Testis (tissue), 3 donors: ENCODE data around the gene CD164L2. TPM values are rescaled to one million over a fixed set of nuclear protein-coding genes. Genes with fewer than 3 reads are reported as not detected.
A peak's percentile ranks its signal among the peaks of the same experiment; 100 is the strongest.

Experiments used
- DNase-seq: peaks from one replicate; pipeline ENCODE4 v3.0.0-alpha.2; 2019
- H3K27ac ChIP-seq, 2 donors: fragments of 200-600 bp; sonication (generic); one replicate each; pipeline ENCODE4 v1.5.1; 2019
- H3K27me3 ChIP-seq: fragments of 200-600 bp; sonication (generic); one replicate; pipeline ENCODE4 v1.5.1; 2019
- H3K36me3 ChIP-seq: fragments of 200-600 bp; sonication (generic); one replicate; pipeline ENCODE4 v1.5.1; 2017; ENCODE audit warnings: low read depth; ENCODE audit errors: missing control alignments
- H3K4me1 ChIP-seq: fragments of 200-600 bp; sonication (generic); one replicate; pipeline ENCODE4 v1.5.1; 2019
- H3K4me3 ChIP-seq, 2 donors: fragments of 200-600 bp; sonication (generic); one replicate each; pipeline ENCODE4 v1.5.1; 2017 to 2019
- H3K9me3 ChIP-seq: fragments of 200-600 bp; sonication (generic); one replicate; pipeline ENCODE4 v1.5.1; 2017
- POLR2A ChIP-seq: fragments of 450-650 bp; IDR thresholded peaks from one replicate; pipeline ENCODE4 v1.6.1; 2017; ENCODE audit warnings: antibody characterized with exemption, mild to moderate bottlenecking, moderate library complexity
- whole genome bisulfite sequencing, 2 donors: methylation state at CpG; one replicate each; pipeline ENCODE4 v1.1.5; 2018; 5-methylcytosine and 5-hydroxymethylcytosine counted together
- intact Hi-C: fragments of 100-400 bp; cut with DNase I; formaldehyde crosslinking; loops from one replicate; pipeline ENCODE4 v1.15.1; 2023; ENCODE audit warnings: low total_unique reads
- polyA plus RNA-seq: library from polyadenylated mRNA; stranded (reverse); fragments of 350-450 nt; fragmentation: Illumina TruSeq; extraction: RNeasy Lipid Tissue Mini Kit (QIAGEN cat#74804); gene quantifications from one replicate; pipeline ENCODE4 v1.2.3, GENCODE V29; 2014; ENCODE audit warnings: low read depth, low replicate concordance; ENCODE audit not compliant: insufficient read depth
- total RNA-seq, 2 donors: library from RNA; depleted of rRNA; stranded (reverse); fragments of >200 nt; gene quantifications; one replicate each; pipeline ENCODE4 v1.2.3, GENCODE V29; 2016
- TF ChIP-seq, protein P1 (sequence below), 3 experiments: fragments of 450-650 bp in 2 of 3; fragments of 200-600 bp in 1 of 3; sonication (generic) in 1 of 3; IDR thresholded peaks; one replicate each; pipeline ENCODE4 v1.5.1; 2016 to 2019; ENCODE audit warnings: antibody characterized with exemption in 3 of 3, mild to moderate bottlenecking in 2 of 3, moderate library complexity in 1 of 3

Gene CD164L2
- total and polyA plus RNA-seq, 3 donors from 2014 or later, result 0.24 to 1.5 (median 0.76) TPM

DNA sequence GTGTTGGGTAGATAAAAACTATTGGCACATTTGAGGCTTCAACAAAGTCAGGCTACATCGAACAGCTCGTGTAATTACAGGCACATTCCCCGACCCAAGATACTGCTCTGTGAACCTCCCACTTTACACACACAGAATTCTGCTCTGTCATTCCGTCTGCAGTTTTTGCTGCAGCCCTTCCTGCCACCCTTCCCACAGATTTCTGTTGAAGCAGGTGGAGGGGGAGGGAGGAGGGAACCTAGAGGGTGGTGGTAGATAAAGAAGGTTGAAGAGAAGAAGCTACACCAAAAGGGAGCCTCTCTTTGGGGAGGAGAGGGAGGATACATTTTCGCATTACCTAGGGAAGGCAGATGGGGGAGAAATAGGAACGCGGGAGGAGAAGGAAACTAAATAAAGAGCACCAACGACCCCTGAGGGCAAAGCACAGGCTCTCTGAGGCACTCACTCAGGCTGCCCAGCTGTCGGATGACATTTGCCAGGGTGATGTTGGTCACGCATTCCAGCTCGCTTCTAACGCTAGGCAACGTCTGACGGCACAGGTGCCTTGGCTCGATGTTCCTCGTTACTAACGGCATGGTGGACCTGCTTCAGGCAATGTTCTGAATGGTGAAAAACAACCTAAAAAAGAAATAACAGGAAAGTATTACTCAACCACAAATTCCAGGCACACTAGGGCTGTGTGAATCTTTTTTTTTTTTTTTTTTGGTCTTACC lies 45.3 kb upstream of the CD164L2 start:
- Histone ChIP-seq H3K27me3 (no peaks in the 10 kb centered on the region), H3K27ac (peak overlapping the region; percentile 77 to 80), H3K4me1 (peaks cover 58% of the 10 kb centered on the region), H3K9me3 (no peaks in the 10 kb centered on the region), H3K36me3 (no peaks in the 10 kb centered on the region), H3K4me3 (no peak overlapping the region)
- no peak for DNase-seq
- intact Hi-C loops, result no loop called here
- 36 to 43% methylated on average over 17 of the region's 17 CpGs for WGBS, 2 donors
- no peak for TF ChIP-seq POLR2A
- TF ChIP-seq, protein P1, sequence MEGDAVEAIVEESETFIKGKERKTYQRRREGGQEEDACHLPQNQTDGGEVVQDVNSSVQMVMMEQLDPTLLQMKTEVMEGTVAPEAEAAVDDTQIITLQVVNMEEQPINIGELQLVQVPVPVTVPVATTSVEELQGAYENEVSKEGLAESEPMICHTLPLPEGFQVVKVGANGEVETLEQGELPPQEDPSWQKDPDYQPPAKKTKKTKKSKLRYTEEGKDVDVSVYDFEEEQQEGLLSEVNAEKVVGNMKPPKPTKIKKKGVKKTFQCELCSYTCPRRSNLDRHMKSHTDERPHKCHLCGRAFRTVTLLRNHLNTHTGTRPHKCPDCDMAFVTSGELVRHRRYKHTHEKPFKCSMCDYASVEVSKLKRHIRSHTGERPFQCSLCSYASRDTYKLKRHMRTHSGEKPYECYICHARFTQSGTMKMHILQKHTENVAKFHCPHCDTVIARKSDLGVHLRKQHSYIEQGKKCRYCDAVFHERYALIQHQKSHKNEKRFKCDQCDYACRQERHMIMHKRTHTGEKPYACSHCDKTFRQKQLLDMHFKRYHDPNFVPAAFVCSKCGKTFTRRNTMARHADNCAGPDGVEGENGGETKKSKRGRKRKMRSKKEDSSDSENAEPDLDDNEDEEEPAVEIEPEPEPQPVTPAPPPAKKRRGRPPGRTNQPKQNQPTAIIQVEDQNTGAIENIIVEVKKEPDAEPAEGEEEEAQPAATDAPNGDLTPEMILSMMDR (IDR thresholded peaks at IDR 0.05), result no peak

DNA sequence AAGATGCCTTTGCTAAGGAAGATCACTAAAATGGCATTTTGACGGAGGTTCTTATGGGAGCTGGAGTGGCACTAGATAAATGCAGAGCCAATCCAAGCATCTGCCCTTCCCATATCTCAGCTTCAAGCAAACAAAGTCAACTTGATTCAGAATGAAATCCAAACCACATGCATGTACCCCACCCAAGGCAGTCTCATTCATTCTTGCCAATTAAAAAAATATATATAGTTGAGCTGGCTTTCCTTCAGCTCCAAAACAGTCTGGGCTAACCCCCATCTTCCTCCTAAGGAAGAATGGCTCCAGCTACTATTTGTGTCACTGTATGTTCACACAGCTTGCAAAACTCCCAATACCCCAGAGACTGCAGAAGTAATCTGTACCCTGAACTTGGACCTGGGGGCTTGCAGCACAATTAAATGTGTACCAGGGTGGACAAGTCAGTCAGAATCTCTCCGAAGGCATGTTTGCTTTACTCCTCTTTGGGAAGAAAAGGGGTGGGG lies 44.7 kb upstream of the CD164L2 start:
- Histone ChIP-seq H3K36me3 (no peaks in the 10 kb centered on the region), H3K27ac (peak overlapping the region; percentile 77 to 80), H3K4me1 (peaks cover 56% of the 10 kb centered on the region), H3K9me3 (no peaks in the 10 kb centered on the region), H3K27me3 (no peaks in the 10 kb centered on the region), H3K4me3 (no peak overlapping the region)
- 48 to 51% methylated on average over 2 of the region's 2 CpGs for WGBS, 2 donors
- no peak for DNase-seq
- intact Hi-C loops, result no loop called here
- no peak for TF ChIP-seq POLR2A
- TF ChIP-seq, protein P1 (IDR thresholded peaks at IDR 0.05), result no peak

DNA sequence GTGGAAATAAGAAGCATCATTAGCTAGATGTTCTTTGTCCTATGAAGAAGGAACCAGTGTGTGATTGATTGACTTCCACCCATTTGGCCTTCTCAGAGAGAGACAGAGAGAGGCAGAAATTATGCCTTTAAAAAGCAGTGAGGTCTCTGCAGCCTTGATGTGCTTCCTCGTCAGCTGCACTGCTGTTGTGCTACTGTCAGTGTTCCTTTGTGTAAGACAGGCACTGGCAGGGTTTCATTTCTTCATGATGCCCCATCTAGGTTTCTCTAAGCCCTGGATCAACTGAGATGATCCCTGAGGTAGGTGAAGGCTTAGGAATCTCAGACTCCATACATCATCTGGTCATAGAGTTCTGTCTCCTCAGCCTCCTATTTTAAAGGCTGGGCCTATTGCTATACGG lies 44.2 kb upstream of the CD164L2 start:
- Histone ChIP-seq H3K9me3 (no peaks in the 10 kb centered on the region), H3K4me3 (no peak overlapping the region), H3K27ac (peak overlapping the region in 1 of 2 donors; percentile 80), H3K36me3 (no peaks in the 10 kb centered on the region), H3K27me3 (no peaks in the 10 kb centered on the region), H3K4me1 (peaks cover 56% of the 10 kb centered on the region)
- DNase-seq, result no peak
- no peak for TF ChIP-seq POLR2A
- TF ChIP-seq, protein P1 (IDR thresholded peaks at IDR 0.05), result no peak
- WGBS, 2 donors, result 40 to 68% methylated on average over 2 of the region's 2 CpGs
- intact Hi-C loops, result no loop called here

DNA sequence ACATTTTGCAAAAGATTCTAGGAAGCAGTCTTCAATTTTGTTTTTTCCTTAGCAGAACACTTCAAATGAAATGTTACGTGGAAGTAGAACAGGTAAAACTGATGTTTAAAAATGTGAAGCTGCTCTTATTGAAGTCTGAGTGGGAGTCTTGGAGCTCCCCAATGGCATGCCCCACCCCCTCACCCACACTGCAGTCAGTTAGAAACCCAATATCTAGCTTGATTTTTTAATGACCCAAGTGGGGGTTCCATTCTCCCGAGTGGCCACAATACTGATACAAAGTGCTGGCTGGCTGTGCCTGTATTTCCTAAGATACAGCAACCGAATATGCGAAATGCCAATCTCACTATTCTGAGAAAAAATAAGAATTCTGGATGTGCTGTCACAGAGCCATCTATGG lies 40.6 kb upstream of the CD164L2 start:
- Histone ChIP-seq H3K4me3 (no peak overlapping the region), H3K27me3 (no peaks in the 10 kb centered on the region), H3K27ac (no peak overlapping the region), H3K9me3 (no peaks in the 10 kb centered on the region), H3K36me3 (no peaks in the 10 kb centered on the region), H3K4me1 (peaks cover 27% of the 10 kb centered on the region)
- 58 to 76% methylated on average over 4 of the region's 4 CpGs for WGBS, 2 donors
- TF ChIP-seq, protein P1 (IDR thresholded peaks at IDR 0.05), result no peak
- TF ChIP-seq POLR2A, result no peak
- intact Hi-C loops, result no loop called here
- DNase-seq, result no peak
